Measurements from ENCODE around the gene COQ2. TPM values are rescaled to one million over a fixed set of nuclear protein-coding genes. Genes with fewer than 3 reads are reported as not detected.

Gene COQ2
- total and polyA plus RNA-seq, 9 donors = 8.4 to 18.1 (median 9.5) TPM

DNA sequence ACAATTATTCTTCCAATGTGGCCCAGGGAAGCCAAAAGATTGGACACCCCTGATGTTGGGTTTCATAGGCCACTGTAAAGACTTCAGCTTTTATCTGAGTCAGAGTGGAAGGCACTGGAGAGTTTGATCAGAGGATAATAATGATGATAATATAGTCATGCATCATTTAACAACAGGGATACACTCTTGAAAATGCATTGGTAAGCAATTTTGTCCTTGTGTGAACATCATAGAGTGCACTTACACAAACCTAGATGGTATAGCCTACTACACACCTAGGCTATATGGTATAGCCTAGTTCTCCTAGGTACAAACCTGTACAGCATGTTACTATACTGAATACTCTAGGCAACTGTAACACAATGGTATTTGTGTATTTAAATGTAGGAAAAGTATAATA lies 70.5 kb downstream of the COQ2 start:
- Histone ChIP-seq H3K27ac (no peak overlapping the region), H3K36me3 (no peaks in the 10 kb centered on the region), H3K4me3 (no peak overlapping the region), H3K9me3 (no peaks in the 10 kb centered on the region), H3K4me1 (ENCODE audit: insufficient read depth) (no peaks in the 10 kb centered on the region), H3K27me3 (no peaks in the 10 kb centered on the region)
- no peak for DNase-seq
- no peak for TF ChIP-seq EP300 (IDR thresholded peaks at IDR 0.05)
- TF ChIP-seq POLR2A (IDR thresholded peaks at IDR 0.05) = no peak
- TF ChIP-seq, protein P1, sequence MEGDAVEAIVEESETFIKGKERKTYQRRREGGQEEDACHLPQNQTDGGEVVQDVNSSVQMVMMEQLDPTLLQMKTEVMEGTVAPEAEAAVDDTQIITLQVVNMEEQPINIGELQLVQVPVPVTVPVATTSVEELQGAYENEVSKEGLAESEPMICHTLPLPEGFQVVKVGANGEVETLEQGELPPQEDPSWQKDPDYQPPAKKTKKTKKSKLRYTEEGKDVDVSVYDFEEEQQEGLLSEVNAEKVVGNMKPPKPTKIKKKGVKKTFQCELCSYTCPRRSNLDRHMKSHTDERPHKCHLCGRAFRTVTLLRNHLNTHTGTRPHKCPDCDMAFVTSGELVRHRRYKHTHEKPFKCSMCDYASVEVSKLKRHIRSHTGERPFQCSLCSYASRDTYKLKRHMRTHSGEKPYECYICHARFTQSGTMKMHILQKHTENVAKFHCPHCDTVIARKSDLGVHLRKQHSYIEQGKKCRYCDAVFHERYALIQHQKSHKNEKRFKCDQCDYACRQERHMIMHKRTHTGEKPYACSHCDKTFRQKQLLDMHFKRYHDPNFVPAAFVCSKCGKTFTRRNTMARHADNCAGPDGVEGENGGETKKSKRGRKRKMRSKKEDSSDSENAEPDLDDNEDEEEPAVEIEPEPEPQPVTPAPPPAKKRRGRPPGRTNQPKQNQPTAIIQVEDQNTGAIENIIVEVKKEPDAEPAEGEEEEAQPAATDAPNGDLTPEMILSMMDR (IDR thresholded peaks at IDR 0.05) = no peak
- intact Hi-C loops (cut with DNase I) = no loop called here

Small RNAs within 50 kb of the gene (small RNA-seq; reads per million reads assigned to genes)
- not detected for gene AC114781.3

Other genes with a start within 250 kb of the COQ2 start
- gene COPS4, start 249.6 kb downstream of the COQ2 start, total RNA-seq = 10 to 100 TPM; 30.7 to 43.2 (median 34.1) TPM
- 10 to 100 TPM; 32.4 to 45.3 TPM for gene COPS4, start 249.6 kb downstream of the COQ2 start, polyA plus RNA-seq
- 10 to 100 TPM in 1 of 7 donors, 1 to 10 TPM in 4, under 1 TPM in 2; 0.40 to 15.4 (median 1.9) TPM for gene PLAC8, start 170.1 kb downstream of the COQ2 start, total RNA-seq
- gene PLAC8, start 170.1 kb downstream of the COQ2 start, polyA plus RNA-seq = 1 to 10 TPM in 1 of 2 donors, under 1 TPM in 1; 0.67 to 3.5 TPM
- 10 to 100 TPM in 2 of 7 donors, 1 to 10 TPM in 5; 4.3 to 23.3 (median 6.4) TPM for gene HPSE, start 50.0 kb upstream of the COQ2 start, total RNA-seq
- gene HPSE, start 50.0 kb upstream of the COQ2 start, polyA plus RNA-seq = 1 to 10 TPM; 6.2 to 6.9 TPM
- gene HELQ, start 171.0 kb upstream of the COQ2 start, total RNA-seq = 10 to 100 TPM; 17.2 to 30.8 (median 22.7) TPM
- 10 to 100 TPM; 15.5 to 19.1 TPM for gene HELQ, start 171.0 kb upstream of the COQ2 start, polyA plus RNA-seq
- 10 to 100 TPM; 13.0 to 47.5 (median 35.7) TPM for gene MRPS18C, start 171.3 kb upstream of the COQ2 start, total RNA-seq
- 10 to 100 TPM; 18.5 to 46.5 TPM for gene MRPS18C, start 171.3 kb upstream of the COQ2 start, polyA plus RNA-seq
- 10 to 100 TPM; 14.5 to 43.1 (median 33.8) TPM for gene ABRAXAS1, start 200.3 kb upstream of the COQ2 start, total RNA-seq
- 10 to 100 TPM; 23.5 to 25.7 TPM for gene ABRAXAS1, start 200.3 kb upstream of the COQ2 start, polyA plus RNA-seq

All from ovary (tissue), 9 donors.